Inferior parietal cortex (tissue), 1 donor: ENCODE data around the gene KCNK16.

ENCODE experiments used
- DNase-seq: peaks from one replicate; pipeline ENCODE4 v3.0.0-alpha.2; 2016; ENCODE audit errors: extremely low spot score

Gene KCNK16

DNA sequence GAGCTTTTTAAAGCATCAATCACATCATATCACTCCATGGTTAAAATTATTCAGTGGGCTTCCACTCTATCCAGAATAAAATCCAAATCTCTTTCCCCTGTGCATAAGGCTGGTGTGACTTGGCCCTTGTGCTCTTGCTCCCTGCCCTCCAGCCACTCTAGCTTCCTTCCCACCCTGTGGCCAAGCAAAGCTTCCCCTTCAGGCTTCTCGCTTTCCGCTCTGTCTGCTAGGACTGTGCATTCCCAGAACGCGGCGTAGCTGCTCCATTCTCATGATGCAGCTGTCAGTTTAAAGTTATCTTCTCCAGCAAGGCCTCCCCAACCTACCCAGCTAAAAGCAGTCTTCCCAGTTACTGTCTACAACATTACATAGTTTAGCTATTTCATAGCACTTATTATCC, 19.4 kb upstream of the KCNK16 start:
- DNase-seq, result no peak

GRCh38 chr6:39341352-39341751, 18.9 kb upstream of the KCNK16 start:
- DNase-seq, result no peak

DNA sequence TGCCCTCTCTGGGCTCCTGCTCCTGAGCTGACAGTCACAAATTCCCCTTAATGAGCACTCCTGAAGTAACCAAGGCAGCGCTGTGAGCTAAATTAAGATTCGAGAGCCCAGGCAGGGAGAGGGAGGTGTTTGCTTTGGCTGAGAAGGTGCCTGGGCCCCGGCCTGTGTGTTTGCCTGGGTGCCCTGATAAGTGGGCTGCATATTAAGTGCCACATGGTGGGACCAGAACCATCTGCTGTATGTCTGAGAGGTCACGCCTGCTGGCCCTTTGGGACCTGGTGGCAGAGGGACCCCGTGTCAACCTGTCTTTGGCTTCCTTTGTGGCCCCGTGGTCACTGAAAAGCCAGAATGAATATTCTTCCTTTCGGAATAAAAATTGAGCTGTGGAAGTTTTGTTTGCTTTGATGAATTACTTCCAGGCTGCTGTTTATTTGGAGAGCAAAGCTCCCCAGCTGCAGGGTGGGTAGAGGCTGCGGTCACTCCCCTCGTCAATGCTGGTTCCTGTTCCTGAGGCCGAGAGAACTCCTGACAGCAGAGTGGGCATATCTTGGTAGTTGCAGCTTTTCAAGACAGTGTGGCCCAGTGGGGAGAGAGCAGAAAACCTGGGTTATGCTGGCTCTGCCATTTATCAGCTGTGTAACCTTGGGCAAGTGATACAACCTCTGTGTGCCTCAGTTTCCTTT, 17.5 kb upstream of the KCNK16 start:
- no peak for DNase-seq

GRCh38 chr6:39339096-39339867, 16.8 kb upstream of the KCNK16 start:
- DNase-seq, result no peak

- no peak for DNase-seq
These were observed 15.9 kb upstream of the KCNK16 start for GRCh38 chr6:39338397-39338796.

GRCh38 chr6:39335780-39336545, 13.5 kb upstream of the KCNK16 start:
- no peak for DNase-seq

DNA sequence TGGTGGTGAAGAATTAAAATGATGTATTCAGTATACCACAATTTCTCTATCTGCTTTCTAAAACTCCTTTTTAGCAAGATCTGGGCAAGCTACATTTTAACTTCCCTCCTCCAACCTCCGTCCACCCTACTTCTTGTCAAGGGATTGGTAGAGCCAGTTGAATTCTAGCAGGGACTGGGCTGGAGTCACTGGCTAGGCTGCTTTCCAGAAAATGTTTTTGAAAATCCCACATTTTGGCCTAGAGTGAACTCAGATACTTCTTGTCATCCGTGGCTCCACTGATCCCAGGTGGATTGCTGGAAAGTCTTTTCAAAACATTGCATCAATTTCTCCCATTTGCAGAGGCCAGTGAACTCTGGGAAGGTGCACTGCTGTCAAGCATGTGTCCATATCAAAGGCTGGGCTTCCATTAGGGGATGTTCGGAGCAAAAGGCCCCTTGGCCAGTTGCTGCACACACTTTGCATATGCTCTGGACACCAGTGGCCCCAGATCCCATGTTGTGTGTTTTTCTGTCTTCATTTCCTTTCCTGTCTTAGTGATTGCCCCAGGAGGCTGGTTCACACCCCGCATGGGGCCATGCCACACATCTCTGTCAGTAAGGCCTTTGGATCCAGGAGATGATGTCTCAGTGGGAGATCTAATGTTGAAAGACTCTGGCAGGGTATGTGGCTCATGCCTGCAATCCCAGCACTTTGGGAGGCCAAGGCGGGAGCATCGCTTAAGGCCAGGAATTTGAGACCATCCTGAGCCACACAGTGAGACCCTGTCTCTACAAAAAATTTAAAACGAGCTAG, 11.3 kb upstream of the KCNK16 start:
- no peak for DNase-seq

DNA sequence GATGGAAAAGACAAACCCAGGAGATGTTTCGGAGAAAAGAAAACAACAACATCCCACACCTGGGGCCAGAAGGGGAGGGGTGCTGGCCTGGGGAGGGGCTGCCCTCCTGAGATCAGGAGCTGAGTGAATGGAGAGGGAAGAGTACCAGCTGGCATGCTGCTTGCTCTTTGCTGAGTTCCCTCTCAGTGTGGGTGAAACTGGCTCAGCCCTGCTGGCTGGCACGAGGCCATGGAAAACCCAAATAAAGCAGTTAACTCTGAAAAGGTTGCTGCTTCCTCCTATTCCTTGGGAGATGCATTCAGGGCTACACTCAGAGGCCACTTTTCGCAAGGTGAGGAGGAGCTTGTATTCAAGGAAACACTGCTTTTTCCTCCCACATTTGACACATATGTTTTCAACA, 8.0 kb upstream of the KCNK16 start:
- DNase-seq, result peak; percentile 58

DNA sequence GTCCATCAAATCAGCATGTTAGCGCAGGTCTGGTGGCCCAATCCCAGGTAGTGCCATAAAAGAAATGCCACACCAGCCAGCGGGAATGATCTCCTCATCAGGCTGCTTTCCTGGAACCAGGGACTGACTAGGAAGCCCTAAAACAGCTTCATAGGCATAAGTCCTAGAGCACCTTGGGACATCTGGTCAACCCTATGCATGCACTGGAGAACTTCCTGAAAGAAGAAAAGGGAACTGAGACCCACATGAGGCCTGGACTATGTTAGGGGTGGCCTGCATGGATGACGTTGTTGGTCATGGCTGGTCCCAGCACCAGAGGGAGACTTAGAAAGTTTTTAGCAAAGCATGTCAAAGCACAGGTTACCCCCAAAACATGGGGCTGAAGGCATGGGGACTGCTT, 7.6 kb upstream of the KCNK16 start:
- peak; percentile 9 for DNase-seq

GRCh38 chr6:39328066-39328465, 5.6 kb upstream of the KCNK16 start:
- no peak for DNase-seq

- DNase-seq, result no peak
These were observed 5.0 kb upstream of the KCNK16 start for GRCh38 chr6:39327507-39327906.

GRCh38 chr6:39321761-39322160, 741 bp downstream of the KCNK16 start:
- no peak for DNase-seq

DNA sequence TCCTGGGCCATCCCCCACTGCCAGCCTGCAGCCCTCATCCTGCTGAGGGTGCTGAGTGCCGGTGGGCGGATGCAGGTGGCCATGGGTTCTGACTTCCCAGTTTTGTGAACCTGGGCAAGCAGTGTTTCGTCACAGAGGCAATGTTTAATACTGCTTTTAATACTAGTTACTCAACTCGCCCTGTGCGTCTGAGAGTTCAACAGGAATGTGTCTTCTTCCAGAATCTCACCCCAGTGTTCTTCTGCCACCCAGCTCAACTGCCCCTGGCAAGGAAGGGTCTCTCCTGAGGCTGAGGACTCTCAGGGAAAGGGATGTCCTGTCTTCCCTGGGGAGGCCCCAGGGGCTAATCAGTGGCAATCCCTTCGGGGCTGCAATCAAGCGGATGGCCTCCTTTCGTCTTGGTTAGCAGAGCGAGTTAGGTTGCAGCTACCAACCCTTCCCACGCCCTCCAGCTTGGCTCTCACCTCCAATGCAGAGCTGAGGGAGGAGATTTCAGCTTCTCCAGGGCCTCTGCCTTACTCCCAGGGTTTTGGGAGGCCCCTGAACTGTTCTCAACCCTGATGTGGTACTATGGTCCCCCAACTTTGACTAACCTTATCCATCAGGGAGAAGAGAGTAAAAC, 2.0 kb downstream of the KCNK16 start:
- DNase-seq, result no peak

- DNase-seq, result no peak
These were observed 2.7 kb downstream of the KCNK16 start for GRCh38 chr6:39319621-39320362.

DNA sequence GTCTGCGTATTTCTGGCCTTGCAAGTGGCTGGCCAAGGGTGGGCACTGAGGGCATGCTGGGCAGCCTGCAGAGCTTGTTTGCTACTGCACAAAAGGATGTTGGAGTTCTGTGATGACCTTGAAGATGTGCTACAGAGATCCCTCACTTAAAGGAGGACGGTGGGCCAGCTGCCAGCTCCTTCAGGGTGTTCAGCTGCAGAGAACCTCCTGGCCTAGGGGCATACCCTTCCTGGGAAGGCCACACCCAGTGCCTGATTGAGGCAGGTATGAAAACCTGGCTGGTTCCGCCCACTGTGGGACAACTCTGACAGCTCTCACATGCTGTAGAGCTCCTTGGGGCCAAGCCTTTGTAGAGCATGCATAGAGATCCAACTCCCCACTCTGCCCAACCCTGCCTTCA, 5.2 kb downstream of the KCNK16 start:
- DNase-seq, result no peak

GRCh38 chr6:39314273-39314795, 8.2 kb downstream of the KCNK16 start, which contains the start of gene KCNK17:
KCNK17 (minus strand) TSS chr6:39314419; CDS start chr6:39314320, 99 bp downstream.
- no peak for DNase-seq

DNA sequence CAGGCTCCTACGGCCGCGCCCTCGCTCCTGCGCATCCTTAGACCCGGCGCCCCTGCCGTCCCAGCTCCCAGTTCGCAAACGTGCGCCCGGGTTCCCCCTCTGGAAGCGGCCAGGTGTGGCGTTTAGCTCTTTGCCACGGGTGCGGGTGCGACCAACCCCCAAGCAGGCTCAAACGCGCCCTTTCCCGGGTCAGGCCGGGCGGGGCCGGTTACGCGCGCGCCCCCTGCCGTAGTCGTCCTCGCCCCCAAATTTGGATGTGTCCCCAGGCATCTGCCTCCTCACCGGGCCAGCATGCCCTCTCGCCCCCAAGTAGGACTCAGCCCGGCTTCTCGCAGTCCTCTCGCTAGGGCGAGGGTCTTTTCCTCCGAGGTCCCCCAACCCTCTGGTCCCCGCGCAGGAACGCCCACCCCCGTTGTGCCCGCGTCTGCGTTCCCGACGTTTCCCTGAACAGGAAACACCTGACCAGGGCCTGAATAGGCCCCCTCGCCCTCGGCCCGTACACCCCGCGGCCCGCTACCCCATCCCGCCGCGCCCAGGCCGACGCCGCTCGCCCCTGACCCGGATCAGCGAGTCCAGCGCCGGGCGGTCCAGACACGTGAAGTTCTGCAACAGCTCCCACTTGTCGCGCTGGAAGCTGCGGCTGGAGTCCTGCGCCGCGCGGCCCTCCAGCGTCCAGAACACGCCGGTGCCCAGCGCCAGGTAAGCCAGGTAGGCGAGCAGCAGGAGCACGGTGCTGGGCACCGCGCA, 8.8 kb downstream of the KCNK16 start:
- no peak for DNase-seq

DNA sequence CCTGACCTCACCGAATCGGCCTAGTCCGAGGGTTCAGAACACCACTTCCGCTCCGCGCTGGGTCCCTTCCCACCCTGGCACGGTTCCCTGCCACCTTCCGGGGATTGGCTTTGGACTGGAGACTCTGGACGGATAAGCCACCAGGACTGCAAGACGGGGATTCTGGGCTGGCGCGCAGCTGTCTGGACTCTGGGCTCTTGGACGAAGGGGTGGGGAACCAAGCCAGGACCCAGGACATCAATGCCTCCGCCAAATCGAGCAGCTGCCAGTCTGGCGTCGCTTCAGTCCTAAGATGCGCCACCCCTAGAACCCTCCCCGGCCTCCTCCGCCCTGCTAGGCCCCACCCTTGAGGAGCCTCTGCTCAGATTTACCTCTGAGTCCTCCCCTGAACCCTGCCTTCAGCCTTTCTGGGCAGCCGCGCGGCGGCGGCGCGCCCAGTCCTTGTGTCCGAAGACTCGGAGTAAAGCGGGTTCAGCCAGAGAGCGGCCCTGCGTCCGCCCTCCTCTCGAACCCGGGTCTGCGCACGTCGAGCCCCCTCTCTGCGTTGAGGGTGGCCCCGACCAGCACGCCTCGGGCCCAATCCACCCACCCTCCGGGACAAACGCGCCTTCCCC, 9.5 kb downstream of the KCNK16 start:
- no peak for DNase-seq

GRCh38 chr6:39310542-39310941, 12.0 kb downstream of the KCNK16 start:
- no peak for DNase-seq
